ENCODE measurements around the gene PGAM2. TPM values are rescaled to one million over a fixed set of nuclear protein-coding genes. Genes with fewer than 3 reads are reported as not detected.
"Not testable (repeated sequence)": the region's sequence is repeated elsewhere in the genome, so short reads cannot be mapped to it uniquely, and the experiment has no call there.

Gene PGAM2
- total RNA-seq, 1 experiment from 2014 or later, result 0.27 TPM

- DNase-seq (ENCODE audit: low read depth, low spot score); H4K20me1 ChIP-seq (ENCODE audit: insufficient read depth); POLR2A ChIA-PET; H3K27me3 ChIP-seq (ENCODE audit: insufficient read depth, low read length); ATAC-seq; BruUV-seq (replicated peaks); H3K36me3 ChIP-seq (ENCODE audit: control insufficient read depth in 1 of 2, insufficient read depth in 2 of 2, low read length in 2 of 2); H3K27ac ChIP-seq (ENCODE audit: low read depth, low read length); H3K9me2 ChIP-seq (ENCODE audit: insufficient read depth); H2AFZ ChIP-seq (ENCODE audit: low read depth, low read length, poor library complexity, severe bottlenecking); H3K9me3 ChIP-seq (ENCODE audit: control insufficient read depth in 1 of 2, insufficient read depth in 1 of 2, low read depth in 1 of 2, low read length in 2 of 2); H3K4me2 ChIP-seq (ENCODE audit: low read length); H3K4me3 ChIP-seq (replicated peaks in 1 of 2; ENCODE audit: low read depth in 1 of 2, low read length in 2 of 2); H3K79me2 ChIP-seq (ENCODE audit: insufficient read depth, low read length); RAD21 ChIA-PET (ENCODE audit: low non-redundant PET in 1 of 2, low total read pairs in 2 of 2, uncharacterized antibody in 2 of 2, unreplicated experiment in 2 of 2); H3K4me1 ChIP-seq (ENCODE audit: control insufficient read depth in 1 of 2, insufficient read depth in 2 of 2, low read length in 2 of 2); H3K9ac ChIP-seq (ENCODE audit: low read length); CTCF ChIA-PET; intact Hi-C loops (cut with micrococcal nuclease): not testable (repeated sequence)
Measured at GRCh38 chr7:44037951-44038350, 27.4 kb downstream of the PGAM2 start.

GRCh38 chr7:44036364-44036763 is 29.0 kb downstream of the PGAM2 start:
- peak; percentile 81 for DNase-seq (ENCODE audit: low read depth, low spot score)
- POLR2A ChIA-PET, result interaction anchor here (0.5 kb wide), 1 partner anchor 39 kb away, joined by 3 read pairs; no protein-coding TSS in a partner anchor
- H4K20me1 ChIP-seq (ENCODE audit: insufficient read depth); H3K9me2 ChIP-seq (ENCODE audit: insufficient read depth); H3K4me1 ChIP-seq (ENCODE audit: control insufficient read depth in 1 of 2, insufficient read depth in 2 of 2, low read length in 2 of 2); H3K9me3 ChIP-seq (ENCODE audit: control insufficient read depth in 1 of 2, insufficient read depth in 1 of 2, low read depth in 1 of 2, low read length in 2 of 2); H3K36me3 ChIP-seq (ENCODE audit: control insufficient read depth in 1 of 2, insufficient read depth in 2 of 2, low read length in 2 of 2); BruUV-seq (replicated peaks); H3K27me3 ChIP-seq (ENCODE audit: insufficient read depth, low read length); H2AFZ ChIP-seq (ENCODE audit: low read depth, low read length, poor library complexity, severe bottlenecking); CTCF ChIA-PET; RAD21 ChIA-PET (ENCODE audit: low non-redundant PET in 1 of 2, low total read pairs in 2 of 2, uncharacterized antibody in 2 of 2, unreplicated experiment in 2 of 2); H3K79me2 ChIP-seq (ENCODE audit: insufficient read depth, low read length); intact Hi-C loops (cut with micrococcal nuclease); H3K27ac ChIP-seq (ENCODE audit: low read depth, low read length); H3K4me3 ChIP-seq (replicated peaks in 1 of 2; ENCODE audit: low read depth in 1 of 2, low read length in 2 of 2); H3K9ac ChIP-seq (ENCODE audit: low read length): not testable (repeated sequence)
- peak overlapping the region; percentile 40 for H3K4me2 ChIP-seq (ENCODE audit: low read length)
- ATAC-seq, result peak; percentile 88

GRCh38 chr7:44033971-44034844 is 31.2 kb downstream of the PGAM2 start:
- H2AFZ ChIP-seq (ENCODE audit: low read depth, low read length, poor library complexity, severe bottlenecking); H3K4me1 ChIP-seq (ENCODE audit: control insufficient read depth in 1 of 2, insufficient read depth in 2 of 2, low read length in 2 of 2); intact Hi-C loops (cut with micrococcal nuclease); H3K9ac ChIP-seq (ENCODE audit: low read length); H3K27ac ChIP-seq (ENCODE audit: low read depth, low read length); POLR2A ChIA-PET; H3K9me3 ChIP-seq (ENCODE audit: control insufficient read depth in 1 of 2, insufficient read depth in 1 of 2, low read depth in 1 of 2, low read length in 2 of 2); H3K9me2 ChIP-seq (ENCODE audit: insufficient read depth); ATAC-seq; DNase-seq (ENCODE audit: low read depth, low spot score); CTCF ChIA-PET; H3K4me3 ChIP-seq (replicated peaks in 1 of 2; ENCODE audit: low read depth in 1 of 2, low read length in 2 of 2); H3K79me2 ChIP-seq (ENCODE audit: insufficient read depth, low read length); H4K20me1 ChIP-seq (ENCODE audit: insufficient read depth); RAD21 ChIA-PET (ENCODE audit: low non-redundant PET in 1 of 2, low total read pairs in 2 of 2, uncharacterized antibody in 2 of 2, unreplicated experiment in 2 of 2); BruUV-seq (replicated peaks); H3K36me3 ChIP-seq (ENCODE audit: control insufficient read depth in 1 of 2, insufficient read depth in 2 of 2, low read length in 2 of 2); H3K4me2 ChIP-seq (ENCODE audit: low read length); H3K27me3 ChIP-seq (ENCODE audit: insufficient read depth, low read length): not testable (repeated sequence)

- H3K36me3 ChIP-seq (ENCODE audit: control insufficient read depth in 1 of 2, insufficient read depth in 2 of 2, low read length in 2 of 2); ATAC-seq; H3K4me1 ChIP-seq (ENCODE audit: control insufficient read depth in 1 of 2, insufficient read depth in 2 of 2, low read length in 2 of 2); H3K9ac ChIP-seq (ENCODE audit: low read length); RAD21 ChIA-PET (ENCODE audit: low non-redundant PET in 1 of 2, low total read pairs in 2 of 2, uncharacterized antibody in 2 of 2, unreplicated experiment in 2 of 2); DNase-seq (ENCODE audit: low read depth, low spot score); H3K4me3 ChIP-seq (replicated peaks in 1 of 2; ENCODE audit: low read depth in 1 of 2, low read length in 2 of 2); H3K79me2 ChIP-seq (ENCODE audit: insufficient read depth, low read length); CTCF ChIA-PET; H3K9me2 ChIP-seq (ENCODE audit: insufficient read depth); H3K27me3 ChIP-seq (ENCODE audit: insufficient read depth, low read length); H4K20me1 ChIP-seq (ENCODE audit: insufficient read depth); BruUV-seq (replicated peaks); H2AFZ ChIP-seq (ENCODE audit: low read depth, low read length, poor library complexity, severe bottlenecking); POLR2A ChIA-PET; H3K4me2 ChIP-seq (ENCODE audit: low read length); intact Hi-C loops (cut with micrococcal nuclease); H3K27ac ChIP-seq (ENCODE audit: low read depth, low read length); H3K9me3 ChIP-seq (ENCODE audit: control insufficient read depth in 1 of 2, insufficient read depth in 1 of 2, low read depth in 1 of 2, low read length in 2 of 2): not testable (repeated sequence)
Measured at GRCh38 chr7:44032031-44032430, 33.3 kb downstream of the PGAM2 start.

Data from HCT116 (cell line).